ENCODE results near the gene GLYATL3.
"Not testable (repeated sequence)": the region's sequence is repeated elsewhere in the genome, so short reads cannot be mapped to it uniquely, and the experiment has no call there.

The GLYATL3 gene

DNA sequence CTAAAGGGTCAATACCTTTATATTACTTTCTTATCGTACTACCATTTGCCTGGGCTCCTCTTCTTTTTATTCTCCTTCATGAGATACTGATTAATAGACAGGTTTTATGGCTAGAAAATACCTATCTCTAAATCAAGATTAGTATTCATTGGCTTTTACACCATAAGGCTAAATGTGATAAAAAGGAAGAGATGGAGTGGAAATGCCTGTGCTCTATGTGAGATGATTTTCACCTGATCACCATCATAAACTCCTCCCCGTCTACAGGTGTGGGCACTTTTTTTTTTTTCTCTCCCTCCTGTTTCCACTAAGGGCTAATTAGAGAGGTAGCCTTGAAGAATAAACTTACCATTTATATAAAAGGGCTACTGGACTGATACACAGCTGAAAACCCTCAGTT is at the start of gene GLYATL3:
TSS of gene GLYATL3 (plus strand) at position 301 of the 400 bp plus-strand sequence. CDS start 12,068 bp downstream, outside the sequence.
- DNase-seq, result peak; percentile 60

DNA sequence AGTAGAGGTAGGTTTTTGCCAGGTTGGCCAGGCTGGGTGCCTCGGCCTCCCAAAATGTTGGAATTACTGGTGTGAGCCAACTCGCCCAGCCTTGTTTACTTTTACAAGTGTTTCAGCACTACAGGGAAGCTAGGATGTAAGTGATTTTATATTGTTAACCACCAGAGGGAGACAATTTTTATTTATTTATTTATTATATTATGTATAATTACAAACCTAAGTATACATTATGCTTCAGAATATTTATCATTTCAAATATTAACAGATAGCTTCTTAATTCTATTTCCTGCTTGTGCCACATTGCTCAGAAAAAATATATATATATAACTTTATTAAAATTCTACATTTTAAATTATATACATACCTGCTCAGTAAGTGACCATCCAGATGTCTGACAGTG is 46.5 kb upstream of the GLYATL3 start:
- peak; percentile 57 for DNase-seq

DNA sequence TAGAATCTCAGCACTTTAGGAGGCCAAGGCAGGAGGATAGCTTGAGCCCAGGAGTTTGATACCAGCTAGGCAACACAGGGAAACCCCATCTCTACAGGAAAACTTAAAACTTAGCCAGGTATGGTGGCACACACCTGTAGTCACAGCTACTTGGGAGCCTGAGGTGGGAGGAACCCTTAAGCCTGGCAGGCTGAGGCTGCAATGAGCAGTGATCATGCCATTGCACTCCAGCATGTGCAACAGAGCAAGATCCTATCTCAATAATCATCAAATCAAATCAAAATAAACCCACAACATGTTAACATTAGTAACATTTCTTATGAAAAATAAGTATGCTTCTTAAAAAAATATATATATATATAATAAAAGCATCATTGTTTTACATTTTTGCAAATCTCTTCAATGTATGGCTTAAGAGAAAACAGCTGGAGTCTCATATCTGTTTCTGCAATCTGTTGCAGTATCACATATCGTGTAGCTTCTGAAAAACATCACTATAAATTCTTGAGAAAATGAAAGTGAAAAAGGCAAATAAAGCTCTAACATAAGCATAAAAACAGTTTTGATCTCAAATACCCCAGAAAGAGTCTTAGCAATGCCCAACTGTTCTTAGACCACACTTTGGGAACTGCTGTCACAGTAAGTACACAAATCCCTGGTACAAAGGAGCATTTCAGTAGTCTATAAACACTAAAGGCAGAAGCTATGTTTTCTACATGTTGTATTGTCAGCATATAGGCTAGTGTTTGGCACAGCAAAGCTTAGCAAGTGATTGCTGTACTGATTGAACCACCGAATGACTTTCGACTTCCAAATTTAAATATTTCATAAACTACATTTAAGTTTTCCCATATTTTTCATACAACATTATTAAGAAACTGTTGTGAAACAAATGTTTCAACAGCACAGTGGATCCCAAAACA is 44.7 kb upstream of the GLYATL3 start:
- no peak for DNase-seq

DNA sequence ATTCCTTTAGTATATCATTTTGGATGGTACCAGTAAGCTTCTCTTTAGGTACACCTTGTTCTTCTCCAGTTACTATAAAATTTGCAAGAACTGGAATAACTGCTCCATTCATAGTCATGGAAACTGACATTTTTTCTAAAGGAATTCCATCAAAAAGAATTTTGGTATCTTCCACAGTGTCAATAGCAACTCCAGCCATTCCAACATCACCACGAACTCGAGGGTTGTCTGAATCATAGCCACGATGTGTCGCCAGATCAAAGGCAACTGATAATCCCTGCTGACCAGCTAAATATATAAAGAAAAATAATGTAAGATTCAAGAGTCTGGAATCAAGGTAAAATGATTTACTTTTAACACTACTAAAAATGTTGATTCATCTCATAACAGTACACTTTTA is 42.0 kb upstream of the GLYATL3 start:
- DNase-seq, result no peak

DNA sequence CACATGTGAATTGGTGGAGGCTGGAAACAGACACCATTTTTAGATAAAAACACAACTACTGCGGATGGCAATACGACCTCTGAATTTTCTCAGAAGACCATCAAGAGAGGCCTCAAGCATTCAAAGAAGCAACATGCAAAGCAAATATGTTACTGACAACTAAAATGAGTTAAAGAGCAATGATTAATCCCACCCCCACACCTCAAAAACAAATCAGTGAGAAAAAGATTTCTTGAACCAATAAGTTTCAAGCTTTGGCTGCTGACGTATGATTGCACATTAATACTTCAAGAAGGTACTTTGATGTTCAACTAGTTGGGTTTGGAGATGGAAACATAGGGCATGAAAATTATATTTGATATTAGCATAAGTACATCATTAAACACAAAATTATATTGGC is 37.7 kb upstream of the GLYATL3 start:
- DNase-seq, result no peak

DNA sequence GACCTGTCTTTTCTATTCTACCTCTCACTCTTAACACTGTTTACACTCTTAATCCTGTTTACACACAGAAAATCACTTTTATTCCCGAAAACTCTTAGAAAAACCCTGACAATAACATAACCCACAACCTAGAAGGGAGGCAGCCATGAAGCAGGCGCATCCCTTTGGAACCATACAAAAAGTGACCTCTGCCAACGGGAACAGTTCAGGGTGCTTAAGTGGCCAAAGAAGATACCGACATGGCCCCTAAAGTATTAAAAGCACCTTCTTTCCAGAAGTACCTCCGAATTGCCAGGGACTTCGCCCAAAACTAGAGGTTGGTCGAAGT is 37.2 kb upstream of the GLYATL3 start:
- DNase-seq, result peak; percentile 55

DNA sequence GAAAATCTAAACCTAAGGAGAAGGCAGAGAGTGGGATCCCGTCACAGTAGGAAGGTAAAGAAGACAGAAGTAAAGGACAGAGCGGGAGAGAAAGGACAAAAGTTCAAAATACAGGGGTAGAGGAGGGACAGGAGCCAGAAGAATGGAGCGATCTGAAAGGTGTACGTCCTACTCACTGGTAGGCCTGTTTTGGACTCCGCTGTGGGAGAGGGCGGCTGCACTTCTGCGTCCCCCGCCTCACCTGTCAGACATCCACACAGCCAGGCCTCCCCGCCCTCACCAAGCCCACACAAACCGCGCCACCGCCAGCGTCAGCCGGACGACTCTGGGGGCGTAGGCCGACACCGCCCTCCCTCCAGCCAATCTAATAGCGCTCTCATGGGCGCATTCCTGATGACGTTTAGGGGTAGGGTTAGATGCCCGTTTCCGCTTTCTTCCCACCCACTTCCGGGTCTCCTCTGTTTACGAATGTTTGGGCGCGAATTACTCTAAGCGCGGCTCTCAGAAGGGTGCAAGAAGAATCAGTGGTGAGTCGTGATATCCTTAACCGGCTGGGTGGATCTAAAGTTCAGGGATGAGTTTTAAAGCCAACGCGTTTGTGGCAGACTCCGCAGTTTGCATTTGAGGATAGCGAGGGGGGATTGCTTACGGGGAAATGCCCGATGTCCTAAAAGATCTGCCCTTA is 36.7 kb upstream of the GLYATL3 start, which contains the start of the genes CENPQ and MMUT:
TSS of gene CENPQ (plus strand) at position 444 of the 685 bp plus-strand sequence. CDS start 6,807 bp downstream, outside the sequence.
TSS of gene MMUT (minus strand) at position 327 of the 685 bp plus-strand sequence. CDS start 3,787 bp downstream, outside the sequence.
- DNase-seq, result peak; percentile 97

DNA sequence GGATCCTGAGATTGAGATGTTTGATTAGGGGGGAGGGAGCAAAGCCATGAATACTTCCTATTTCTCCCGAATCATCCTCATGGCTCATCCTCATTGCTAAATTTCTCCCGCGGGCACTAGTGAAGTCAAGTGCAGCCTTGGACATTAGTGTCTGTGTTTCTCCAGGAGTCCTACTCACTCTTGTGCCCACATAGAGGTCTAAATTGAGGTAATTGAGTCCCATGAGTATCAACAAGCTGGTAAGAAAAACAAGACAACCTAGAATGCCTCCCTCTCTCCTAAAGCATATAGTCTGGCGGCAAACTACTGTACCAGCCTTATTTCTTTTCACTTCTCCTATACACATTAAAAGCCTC is 36.1 kb upstream of the GLYATL3 start:
- DNase-seq, result peak; percentile 42

DNA sequence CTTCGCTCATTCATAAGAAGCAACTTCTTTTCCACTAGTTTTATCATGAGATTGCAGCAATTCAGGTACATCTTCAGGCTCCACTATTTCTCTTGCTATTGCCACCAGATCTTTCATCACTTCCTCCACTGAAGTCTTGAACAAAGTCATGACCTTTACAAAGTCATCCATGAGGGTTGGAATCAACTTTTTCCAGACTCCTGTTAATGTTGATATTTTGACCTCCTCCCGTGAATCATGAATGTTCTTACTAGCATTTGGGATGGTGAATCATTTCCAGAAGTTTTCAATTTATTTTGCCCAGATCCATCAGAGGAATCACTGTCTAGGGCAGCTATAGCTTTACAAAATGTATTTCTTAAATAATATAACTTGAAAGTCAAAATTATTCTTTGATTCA is 35.0 kb upstream of the GLYATL3 start:
- no peak for DNase-seq

DNA sequence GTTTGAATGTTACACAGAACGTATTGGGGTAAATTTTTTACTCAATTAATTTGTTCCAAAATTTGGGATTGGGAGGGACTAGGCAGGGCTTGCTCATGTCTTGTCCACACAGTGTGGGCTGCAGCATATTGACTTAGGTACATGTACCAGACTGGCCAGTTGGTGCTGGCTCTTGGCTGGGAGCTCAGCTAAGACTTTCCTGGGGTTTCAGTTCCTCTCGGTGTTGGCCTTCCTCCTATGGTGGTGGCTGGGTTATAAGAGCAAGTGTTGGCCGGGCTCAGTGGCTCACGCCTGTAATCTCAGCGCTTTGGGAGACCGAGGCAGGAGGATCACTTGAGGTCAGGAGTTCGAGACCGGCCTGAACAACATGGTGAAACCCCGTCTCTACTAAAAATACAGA is 31.7 kb upstream of the GLYATL3 start:
- no peak for DNase-seq

DNA sequence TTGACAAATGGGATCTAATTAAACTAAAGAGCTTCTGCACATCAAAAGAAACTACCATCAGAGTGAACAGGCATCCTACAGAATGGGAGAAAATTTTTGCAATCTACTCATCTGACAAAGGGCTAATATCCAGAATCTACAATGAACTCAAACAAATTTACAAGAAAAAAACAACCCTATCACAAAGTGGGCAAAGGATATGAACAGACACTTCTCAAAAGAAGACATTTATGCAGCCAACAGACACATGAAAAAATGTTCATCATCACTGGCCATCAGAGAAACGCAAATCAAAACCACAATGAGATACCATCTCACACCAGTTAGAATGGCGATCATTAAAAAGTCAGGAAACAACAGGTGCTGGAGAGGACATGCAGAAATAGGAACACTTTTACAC is 23.2 kb upstream of the GLYATL3 start:
- DNase-seq, result not testable (repeated sequence)

DNA sequence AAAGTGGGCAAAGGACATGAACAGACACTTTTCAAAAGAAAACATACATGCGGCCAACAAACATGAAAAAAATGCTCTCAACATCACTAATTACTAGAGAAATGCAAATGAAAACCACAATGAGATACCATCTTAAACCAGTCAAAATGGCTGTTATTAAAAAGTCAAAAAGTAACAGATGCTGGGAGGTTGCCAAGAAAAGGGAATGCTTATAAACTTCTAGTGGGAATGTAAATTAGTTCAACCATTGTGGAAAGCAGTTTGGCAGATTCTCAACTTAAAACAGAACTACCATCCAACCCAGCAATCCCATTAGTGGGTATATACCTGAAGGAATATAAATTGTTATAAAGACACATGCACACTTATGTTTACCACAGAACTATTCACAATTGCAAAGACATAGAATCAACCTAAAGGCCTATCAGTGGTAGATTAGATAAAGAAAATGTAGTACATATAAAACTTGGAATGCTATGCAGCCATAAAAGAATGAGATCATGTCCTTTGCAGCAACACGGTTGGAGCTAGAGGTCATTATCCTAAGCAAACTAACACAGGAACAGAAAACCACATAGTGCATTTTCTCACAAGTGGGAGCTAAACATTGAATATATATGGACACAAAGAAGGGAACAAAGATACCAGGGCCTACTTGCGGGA is 20.3 kb upstream of the GLYATL3 start:
- no peak for DNase-seq

DNA sequence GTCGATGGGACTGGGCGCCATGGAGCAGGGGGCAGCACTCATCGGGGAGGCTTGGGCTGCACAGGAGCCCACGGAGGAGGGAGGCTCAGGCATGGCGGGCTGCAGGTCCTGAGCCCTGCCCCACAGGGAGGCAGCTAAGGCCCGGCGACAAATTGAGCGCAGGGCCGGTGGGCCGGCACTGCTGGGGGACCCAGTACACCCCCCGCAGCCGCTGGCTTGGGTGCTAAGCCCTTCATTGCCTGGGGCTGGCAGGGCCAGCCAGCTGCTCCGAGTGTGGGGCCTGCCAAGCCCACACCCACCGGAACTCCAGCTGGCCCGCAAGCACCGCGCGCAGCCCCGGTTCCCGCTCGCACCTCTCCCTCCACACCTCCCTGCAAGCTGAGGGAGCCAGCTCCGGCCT is 17.9 kb upstream of the GLYATL3 start:
- not testable (repeated sequence) for DNase-seq

DNA sequence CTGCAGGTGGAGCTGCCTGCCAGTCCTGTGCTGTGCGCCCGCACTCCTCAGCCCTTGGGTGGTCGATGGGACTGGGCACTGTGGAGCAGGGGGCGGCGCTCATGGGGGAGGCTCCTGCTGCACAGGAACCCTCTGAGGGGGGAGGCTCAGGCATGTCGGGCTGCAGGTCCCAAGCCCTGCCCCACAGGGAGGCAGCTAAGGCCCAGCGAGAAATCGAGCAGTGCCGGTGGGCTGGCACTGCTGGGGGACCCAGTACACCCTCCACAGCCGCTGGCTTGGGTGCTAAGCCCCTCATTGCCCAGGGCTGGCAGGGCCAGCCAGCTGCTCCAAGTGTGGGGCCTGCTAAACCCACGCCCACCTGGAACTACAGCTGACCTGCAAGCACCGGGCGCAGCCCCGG is 16.3 kb upstream of the GLYATL3 start:
- not testable (repeated sequence) for DNase-seq

DNA sequence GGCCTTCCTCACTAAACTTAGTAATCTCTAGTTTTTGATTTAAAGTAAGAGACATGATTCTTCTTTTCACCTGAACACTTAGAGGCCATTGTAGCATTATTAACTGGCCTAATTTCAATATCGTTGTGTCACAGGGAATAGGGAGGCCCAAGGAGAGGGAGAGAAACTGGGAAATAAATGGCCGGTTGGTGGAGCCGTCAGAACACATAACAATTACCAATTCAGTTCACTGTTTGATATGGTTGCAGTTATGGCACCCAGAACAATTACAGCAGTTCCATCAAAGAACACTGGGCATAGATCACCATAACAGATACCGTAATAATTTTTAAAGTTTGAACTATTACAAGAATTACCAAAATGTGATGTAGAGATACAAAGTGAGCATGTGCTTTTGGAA is 9.1 kb upstream of the GLYATL3 start:
- peak; percentile 8 for DNase-seq

DNA sequence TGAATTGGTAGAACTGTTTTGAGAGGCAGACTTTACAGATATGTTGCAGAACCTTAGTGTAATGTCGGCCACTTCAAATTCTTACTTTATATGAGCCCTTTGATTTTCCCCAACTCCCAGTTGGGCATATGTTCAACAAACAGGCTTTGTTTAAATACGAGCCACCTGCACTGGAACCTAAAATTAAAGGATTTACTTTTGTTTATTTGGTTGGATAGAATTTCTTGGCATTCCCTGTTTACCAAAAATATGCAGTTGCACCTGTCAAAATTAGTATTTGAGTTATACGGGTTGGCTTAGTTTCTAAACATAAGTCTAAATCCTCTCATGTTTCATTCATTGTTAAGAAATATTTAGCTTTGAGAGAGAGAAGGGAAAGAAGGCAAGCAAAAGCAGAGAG is 2.4 kb upstream of the GLYATL3 start:
- peak; percentile 55 for DNase-seq

DNA sequence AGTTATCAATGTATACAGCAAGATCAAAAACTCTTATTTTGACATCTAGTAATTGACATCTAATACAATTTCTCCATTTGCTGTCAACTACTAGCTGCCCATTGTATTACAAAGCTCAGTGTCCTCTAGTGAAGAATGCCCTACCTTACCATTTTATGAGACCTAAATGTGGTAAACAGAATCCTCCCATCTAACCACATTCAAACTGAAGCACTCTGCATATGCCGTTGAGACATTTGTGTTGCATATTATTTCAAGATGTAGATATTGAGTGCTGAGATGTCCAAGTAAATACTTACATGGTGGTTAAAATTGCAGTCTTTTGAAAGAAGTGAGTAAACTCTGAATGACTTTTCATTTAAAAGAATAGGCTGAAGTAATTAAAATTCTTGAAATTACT is 597 bp upstream of the GLYATL3 start:
- peak; percentile 19 for DNase-seq

DNA sequence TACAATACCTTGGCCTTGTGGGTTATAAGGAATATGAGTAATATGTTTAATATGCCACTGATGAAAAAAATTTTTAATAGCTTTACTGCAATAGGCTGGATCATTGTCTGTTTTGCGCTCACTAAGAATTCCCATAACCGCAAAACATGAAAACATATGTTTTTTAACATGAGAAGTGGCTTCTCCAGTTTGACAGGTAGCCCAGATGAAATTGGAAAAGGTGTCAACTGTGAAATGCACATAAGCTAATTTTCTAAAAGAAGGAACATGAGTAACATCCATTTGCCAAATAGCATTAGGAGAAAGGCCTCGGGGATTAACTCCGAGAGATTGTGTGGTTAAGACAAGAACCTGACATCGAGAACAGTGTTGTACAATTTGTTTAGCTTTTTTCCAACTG is 4.9 kb downstream of the GLYATL3 start:
- no peak for DNase-seq

DNA sequence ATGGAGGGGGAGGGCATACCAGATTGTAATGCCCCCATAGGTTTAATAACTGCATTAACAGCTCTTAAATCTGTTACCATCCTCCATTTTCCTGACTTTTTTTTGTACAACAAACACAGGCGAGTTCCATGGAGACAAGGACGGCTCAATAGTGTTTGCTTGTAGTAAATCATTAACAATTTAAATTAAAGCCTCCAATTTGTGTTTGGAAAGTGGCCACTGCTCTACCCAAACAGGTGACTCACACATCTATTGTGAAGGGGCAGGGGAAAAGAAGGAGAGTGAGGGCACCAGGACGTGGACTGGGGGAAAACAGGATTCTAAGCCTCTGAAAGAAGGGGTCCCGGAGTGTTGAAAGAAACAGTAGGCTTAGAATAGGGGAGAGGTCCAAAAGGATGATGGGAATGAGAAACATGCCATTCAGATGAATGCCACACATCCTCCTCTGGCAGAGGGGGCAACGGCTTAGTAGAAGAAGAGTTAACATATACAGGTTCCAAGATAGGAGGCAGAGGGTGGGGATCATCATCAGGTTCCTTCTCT is 6.9 kb downstream of the GLYATL3 start:
- DNase-seq, result peak; percentile 96

DNA sequence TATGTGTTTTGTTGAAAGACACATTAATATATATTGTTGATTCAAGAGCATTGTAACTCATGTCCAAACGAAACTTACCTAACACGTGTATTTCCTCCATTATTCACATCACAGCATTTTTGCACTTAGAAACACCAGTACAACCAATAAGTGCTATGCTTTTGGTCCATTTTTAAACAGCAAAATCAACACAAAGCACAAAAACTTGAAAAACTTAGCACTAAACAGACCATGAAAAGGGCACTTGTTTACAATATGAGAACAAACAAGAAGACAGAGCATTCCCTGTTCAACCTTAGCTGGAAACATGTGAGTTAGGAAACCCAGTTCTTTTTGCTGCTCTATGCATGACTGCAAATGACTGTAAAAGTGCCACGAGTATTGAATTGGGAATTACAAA is 9.6 kb downstream of the GLYATL3 start:
- peak; percentile 64 for DNase-seq

DNA sequence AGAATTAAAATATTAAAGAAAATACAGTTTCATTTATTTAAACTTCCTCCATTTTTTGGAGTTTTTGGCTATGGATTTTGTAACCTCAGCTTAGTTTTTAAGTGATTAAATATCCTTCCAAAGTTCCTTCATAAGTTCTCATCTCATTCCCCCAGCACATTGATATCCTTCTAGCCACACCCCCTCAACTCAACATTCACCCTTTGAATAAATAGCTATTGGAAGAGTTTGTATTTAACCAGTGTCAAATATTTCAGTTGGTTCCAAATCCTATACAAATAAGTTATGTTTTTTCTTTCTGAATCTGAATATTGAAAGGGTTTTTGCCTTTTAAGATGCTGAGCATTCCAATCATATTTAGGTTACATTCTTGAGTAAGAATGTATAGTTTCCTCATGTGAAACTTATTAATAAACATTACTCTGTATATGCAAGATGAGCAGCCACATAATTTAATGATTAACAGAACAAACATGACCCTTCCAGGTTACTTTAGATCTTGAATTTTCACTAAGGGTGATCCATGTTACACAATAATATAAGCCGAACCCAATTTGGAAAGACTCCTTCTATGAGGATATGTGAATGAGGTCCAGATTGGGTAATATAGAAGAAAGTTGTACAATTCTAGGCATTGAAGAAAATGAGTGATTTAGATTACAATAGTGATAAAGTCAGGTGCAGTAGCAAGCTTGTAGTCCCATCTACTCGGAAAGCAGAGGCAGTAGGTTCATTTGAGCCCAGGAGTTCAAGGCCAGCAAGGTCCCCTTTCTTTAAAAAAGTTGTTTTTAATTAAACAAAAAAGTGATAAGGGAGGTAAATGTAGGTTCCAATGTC is 13.6 kb downstream of the GLYATL3 start:
- DNase-seq, result no peak

Data from DMS53 (cell line).